H9 (cell line): Measurements from ENCODE around the gene FAM20A. TPM values are rescaled to one million over a fixed set of nuclear protein-coding genes. Genes with fewer than 3 reads are reported as not detected.

ENCODE experiments used
- DNase-seq: peaks from one replicate; pipeline ENCODE4 v3.0.0-alpha.2; 2017
- H2AFZ ChIP-seq: one replicate; pipeline ENCODE4 v1.6.1; 2013; ENCODE audit warnings: mild to moderate bottlenecking, low read length, control low read depth, moderate library complexity
- H2AK5ac ChIP-seq: 2 replicates; pipeline ENCODE4 v1.6.1; 2013; ENCODE audit warnings: low read length, control low read depth, mixed read lengths; ENCODE audit not compliant: insufficient read length
- H2BK120ac ChIP-seq: one replicate; pipeline ENCODE4 v1.6.1; 2013; ENCODE audit warnings: low read depth, mild to moderate bottlenecking, low read length, control low read depth, inconsistent platforms; ENCODE audit not compliant: poor library complexity, severe bottlenecking
- H2BK12ac ChIP-seq: 2 replicates; pipeline ENCODE4 v1.6.1; 2013; ENCODE audit warnings: low read length, control low read depth, mixed read lengths, low read depth; ENCODE audit not compliant: insufficient read length
- H2BK15ac ChIP-seq: 2 replicates; pipeline ENCODE4 v1.6.1; 2013; ENCODE audit warnings: low read depth, low read length, control low read depth
- H2BK20ac ChIP-seq: one replicate; pipeline ENCODE4 v1.6.1; 2013; ENCODE audit warnings: low read depth, mild to moderate bottlenecking, low read length, control low read depth, inconsistent platforms; ENCODE audit not compliant: poor library complexity, severe bottlenecking
- H2BK5ac ChIP-seq: 2 replicates; pipeline ENCODE4 v1.6.1; 2013; ENCODE audit warnings: low read length, control low read depth, mixed read lengths; ENCODE audit not compliant: insufficient read length
- H3K14ac ChIP-seq: 2 replicates; pipeline ENCODE4 v1.6.1; 2013; ENCODE audit warnings: low read length, control low read depth; ENCODE audit not compliant: insufficient read depth
- H3K18ac ChIP-seq: 2 replicates; pipeline ENCODE4 v1.6.1; 2013; ENCODE audit warnings: low read depth, mild to moderate bottlenecking, mixed read lengths, low read length, control low read depth; ENCODE audit not compliant: insufficient read length
- H3K23ac ChIP-seq: 2 replicates; pipeline ENCODE4 v1.6.1; 2013; ENCODE audit warnings: low read length, control low read depth, mixed read lengths, low read depth; ENCODE audit not compliant: insufficient read length
- H3K23me2 ChIP-seq: 2 replicates; pipeline ENCODE4 v1.6.1; 2013; ENCODE audit warnings: low read depth, mild to moderate bottlenecking, mixed read lengths, low read length, control low read depth; ENCODE audit not compliant: insufficient read length, poor library complexity, severe bottlenecking
- H3K27ac ChIP-seq: 2 replicates; pipeline ENCODE4 v1.5.1; 2013; ENCODE audit warnings: low read length, control low read depth, mixed read lengths, low read depth; ENCODE audit not compliant: insufficient read length
- H3K27me3 ChIP-seq: 2 replicates; pipeline ENCODE4 v1.6.1; 2013; ENCODE audit warnings: low read length, control low read depth, inconsistent platforms; ENCODE audit not compliant: insufficient read depth
- H3K4ac ChIP-seq: 2 replicates; pipeline ENCODE4 v1.6.1; 2013; ENCODE audit warnings: low read depth, mild to moderate bottlenecking, control low read depth, inconsistent platforms, low read length, moderate library complexity
- H3K4me1 ChIP-seq: 2 replicates; pipeline ENCODE4 v1.6.1; 2013; ENCODE audit warnings: low read length, control low read depth, inconsistent platforms; ENCODE audit not compliant: insufficient read depth
- H3K4me2 ChIP-seq: 2 replicates; pipeline ENCODE4 v1.6.1; 2013; ENCODE audit warnings: low read length, control low read depth, mixed read lengths; ENCODE audit not compliant: insufficient read length, insufficient read depth
- H3K56ac ChIP-seq: 2 replicates; pipeline ENCODE4 v1.6.1; 2013; ENCODE audit warnings: low read depth, mild to moderate bottlenecking, mixed read lengths, low read length, control low read depth; ENCODE audit not compliant: insufficient read length
- H3K79me1 ChIP-seq: 2 replicates; pipeline ENCODE4 v1.6.1; 2013; ENCODE audit warnings: low read depth, mild to moderate bottlenecking, moderate library complexity, low read length, control low read depth, inconsistent platforms; ENCODE audit not compliant: insufficient read depth, poor library complexity, severe bottlenecking
- H3K79me2 ChIP-seq: 2 replicates; pipeline ENCODE4 v1.6.1; 2013; ENCODE audit warnings: low read length, control low read depth, inconsistent platforms; ENCODE audit not compliant: insufficient read depth
- H3K9ac ChIP-seq: 2 replicates; pipeline ENCODE4 v1.6.1; 2013; ENCODE audit warnings: low read length, control low read depth, mixed read lengths; ENCODE audit not compliant: insufficient read length; ENCODE audit errors: extremely low read depth
- H3K9me3 ChIP-seq: one replicate; pipeline ENCODE4 v1.6.1; 2013; ENCODE audit warnings: low read depth, low read length, inconsistent platforms; ENCODE audit not compliant: control insufficient read depth
- H3T11ph ChIP-seq: one replicate; pipeline ENCODE4 v1.6.1; 2013; ENCODE audit warnings: mild to moderate bottlenecking, low read length, control low read depth, inconsistent platforms
- H4K20me1 ChIP-seq: one replicate; pipeline ENCODE4 v1.6.1; 2013; ENCODE audit not compliant: control insufficient read depth, insufficient read length, insufficient read depth
- H4K5ac ChIP-seq: 2 replicates; pipeline ENCODE4 v1.6.1; 2013; ENCODE audit warnings: low read depth, mild to moderate bottlenecking, mixed read lengths, low read length, control low read depth; ENCODE audit not compliant: insufficient read length
- H4K8ac ChIP-seq: replicated peaks from 2 replicates; pipeline ENCODE4 v1.6.1; 2013; ENCODE audit warnings: low read length, control low read depth, mixed read lengths, low read depth; ENCODE audit not compliant: insufficient read length
- H4K91ac ChIP-seq: 2 replicates; pipeline ENCODE4 v1.6.1; 2013; ENCODE audit warnings: low read depth, mild to moderate bottlenecking, moderate library complexity, mixed read lengths, low read length, control low read depth; ENCODE audit not compliant: insufficient read length
- H3K27ac Mint-ChIP-seq, 3 experiments: 2 replicates in 2 of 3; 3 replicates in 1 of 3; pipeline ENCODE4 v1.8.0; 2020 to 2021; ENCODE audit warnings: mixed read lengths in 3 of 3, mild to moderate bottlenecking in 1 of 3, moderate library complexity in 1 of 3
- H3K27me3 Mint-ChIP-seq: 2 replicates; pipeline ENCODE4 v1.8.0; 2021; ENCODE audit warnings: low read depth, mild to moderate bottlenecking, moderate library complexity, mixed read lengths
- H3K36me3 Mint-ChIP-seq, 3 experiments: 2 replicates in 2 of 3; 3 replicates in 1 of 3; pipeline ENCODE4 v1.8.0; 2020 to 2021; ENCODE audit warnings: low read depth in 3 of 3, mixed read lengths in 3 of 3; ENCODE audit not compliant: insufficient read depth in 1 of 3
- H3K4me1 Mint-ChIP-seq, 2 experiments: 2 replicates each; pipeline ENCODE4 v1.8.0; 2020; ENCODE audit warnings: mixed read lengths in 2 of 2
- H3K4me3 Mint-ChIP-seq, 2 experiments: 2 replicates in 1 of 2; 3 replicates in 1 of 2; pipeline ENCODE4 v1.8.0; 2020 to 2021; ENCODE audit warnings: mild to moderate bottlenecking in 2 of 2, mixed read lengths in 2 of 2, moderate library complexity in 1 of 2
- H3K9me3 Mint-ChIP-seq, 2 experiments: 2 replicates in 1 of 2; 3 replicates in 1 of 2; pipeline ENCODE4 v1.8.0; 2020; ENCODE audit warnings: mild to moderate bottlenecking in 2 of 2, mixed read lengths in 2 of 2, moderate library complexity in 1 of 2
- CTCF ChIP-seq: fragments of 200-600 bp; sonication (generic); conservative IDR thresholded peaks from 3 replicates; pipeline ENCODE4 v1.8.0; 2021; ENCODE audit warnings: antibody characterized with exemption, mild to moderate bottlenecking
- WGBS: extraction: QIAGEN DNeasy Blood & Tissue Kit; methylation state at CpG from one replicate; pipeline ENCODE4 v1.1.7; 2013; ENCODE audit warnings: missing lambda C conversion rate, low lambda C conversion rate, mixed read lengths; ENCODE audit not compliant: insufficient read length; ENCODE audit errors: extremely low coverage; 5-methylcytosine and 5-hydroxymethylcytosine counted together
- total RNA-seq: library from RNA; stranded (reverse); gene quantifications from 2 replicates; pipeline ENCODE4 v1.2.1, GENCODE V29; 2021

The FAM20A gene
- total RNA-seq, 1 experiment from 2014 or later = 34.4 TPM

GRCh38 chr17:68613739-68614298 lies 12.7 kb upstream of the FAM20A start:
- Histone ChIP-seq H3K79me1 (no peaks in the 10 kb centered on the region), H3K27ac (no peak overlapping the region), H3K9ac (no peak overlapping the region), H3T11ph (no peak overlapping the region), H4K20me1 (no peaks in the 10 kb centered on the region), H3K56ac (no peak overlapping the region), H4K5ac (no peak overlapping the region), H4K8ac (no peak overlapping the region), H3K23me2 (no peaks in the 10 kb centered on the region), H4K91ac (no peak overlapping the region), H3K79me2 (no peaks in the 10 kb centered on the region), H2AFZ (no peak overlapping the region), H2BK15ac (no peak overlapping the region), H3K4ac (no peak overlapping the region), H3K14ac (no peak overlapping the region), H3K18ac (no peak overlapping the region), H3K4me1 (peaks cover under 1% of the 10 kb centered on the region; the same call in 1 of the 2 replicates), H2BK5ac (no peak overlapping the region), H2BK120ac (no peak overlapping the region), H3K9me3 (peaks cover 7% of the 10 kb centered on the region), H3K4me2 (no peak overlapping the region), H2BK20ac (no peak overlapping the region), H2BK12ac (no peak overlapping the region), H2AK5ac (no peak overlapping the region), H3K23ac (no peak overlapping the region), H3K27me3 (no peaks in the 10 kb centered on the region)
- Mint-ChIP-seq H3K27me3 (no peaks in the 10 kb centered on the region; the same call in 1 of the 2 replicates), H3K36me3 (peaks cover 7 to 37% (median 21%) of the 10 kb centered on the region in 3 experiments), H3K4me3 (no peak overlapping the region), H3K27ac (peak overlapping the region in 2 of 3 experiments; percentile 89 to 93; a peak in 5 of 7 replicates), H3K9me3 (peaks cover 25 to 36% of the 10 kb centered on the region in 2 experiments), H3K4me1 (peaks cover 6 to 10% of the 10 kb centered on the region in 2 experiments)
- TF ChIP-seq CTCF = peak; percentile 87
- DNase-seq = peak; percentile 89
- WGBS = no CpG with 5 or more reads among the region's 5 CpGs
